Measurements from ENCODE around the gene PSMB5. TPM values are rescaled to one million over a fixed set of nuclear protein-coding genes. Genes with fewer than 3 reads are reported as not detected.

PSMB5 gene
- total and polyA plus RNA-seq, 3 experiments from 2014 or later = 37.1 to 198 (median 186) TPM

DNA sequence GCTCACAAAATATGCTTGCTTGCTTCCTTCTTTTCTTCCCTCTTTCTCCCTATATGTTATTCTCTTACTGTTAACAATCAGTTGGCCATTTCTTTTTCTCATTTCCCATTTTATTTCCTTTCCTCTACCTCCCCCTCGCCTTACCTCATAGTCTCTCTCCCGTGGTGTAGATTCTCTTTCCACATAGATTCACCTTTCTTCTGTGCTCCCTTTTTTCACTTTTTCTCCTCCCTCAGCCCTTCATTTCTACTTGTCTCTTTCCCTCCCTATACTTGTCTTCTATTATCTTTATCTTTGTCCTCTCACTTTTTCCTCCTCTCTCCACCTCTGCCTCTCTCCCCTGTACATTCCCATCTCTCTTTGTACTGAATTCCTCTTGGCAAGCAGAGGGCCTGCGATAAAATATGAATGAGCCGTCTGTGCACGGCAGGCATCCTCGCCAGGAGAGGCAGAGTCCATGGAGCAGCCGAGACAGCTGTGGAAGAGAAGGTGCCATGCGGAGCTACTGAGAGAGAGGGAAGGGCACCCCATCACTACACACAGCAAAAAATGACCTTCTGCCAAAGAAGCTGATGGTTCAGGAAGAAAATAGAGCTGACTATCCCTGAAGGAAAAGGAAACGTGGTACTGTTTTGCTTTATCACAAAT, 36.9 kb downstream of the PSMB5 start:
- ChIA-PET CTCF (interaction anchor here (1.0 to 27.9 kb wide), 3 partner anchors 9 to 61 kb away, joined by 4 to 732 read pairs (median 34); partner anchors contain the start of gene CDH24), POLR2A (no interaction called here)
- no peak for DNase-seq
- H3K27me3 ChIP-seq (ENCODE audit: insufficient read depth, low read length, poor library complexity, severe bottlenecking) = no peaks in the 10 kb centered on the region
- H3K4me3 ChIP-seq (ENCODE audit: low read length) = no peak overlapping the region
- H3K9me3 ChIP-seq (ENCODE audit: low read length) = no peaks in the 10 kb centered on the region
- peaks cover 0 to 5% (median 0%) of the 10 kb centered on the region in 3 donors for H3K4me1 Mint-ChIP-seq
- peaks cover 0 to 12% (median 3%) of the 10 kb centered on the region in 3 donors for H3K36me3 Mint-ChIP-seq
- H3K27ac Mint-ChIP-seq = no peak overlapping the region
- H3K36me3 ChIP-seq (ENCODE audit: insufficient read depth, low read length) = no peaks in the 10 kb centered on the region
- no peaks in the 10 kb centered on the region for H3K4me1 ChIP-seq (ENCODE audit: insufficient read depth, low read length)
- H3K4me3 Mint-ChIP-seq = no peak overlapping the region
- no peak overlapping the region for H3K27ac ChIP-seq (ENCODE audit: low read depth, low read length)
- no peaks in the 10 kb centered on the region for H3K9me3 Mint-ChIP-seq
- H3K27me3 Mint-ChIP-seq = no peaks in the 10 kb centered on the region

DNA sequence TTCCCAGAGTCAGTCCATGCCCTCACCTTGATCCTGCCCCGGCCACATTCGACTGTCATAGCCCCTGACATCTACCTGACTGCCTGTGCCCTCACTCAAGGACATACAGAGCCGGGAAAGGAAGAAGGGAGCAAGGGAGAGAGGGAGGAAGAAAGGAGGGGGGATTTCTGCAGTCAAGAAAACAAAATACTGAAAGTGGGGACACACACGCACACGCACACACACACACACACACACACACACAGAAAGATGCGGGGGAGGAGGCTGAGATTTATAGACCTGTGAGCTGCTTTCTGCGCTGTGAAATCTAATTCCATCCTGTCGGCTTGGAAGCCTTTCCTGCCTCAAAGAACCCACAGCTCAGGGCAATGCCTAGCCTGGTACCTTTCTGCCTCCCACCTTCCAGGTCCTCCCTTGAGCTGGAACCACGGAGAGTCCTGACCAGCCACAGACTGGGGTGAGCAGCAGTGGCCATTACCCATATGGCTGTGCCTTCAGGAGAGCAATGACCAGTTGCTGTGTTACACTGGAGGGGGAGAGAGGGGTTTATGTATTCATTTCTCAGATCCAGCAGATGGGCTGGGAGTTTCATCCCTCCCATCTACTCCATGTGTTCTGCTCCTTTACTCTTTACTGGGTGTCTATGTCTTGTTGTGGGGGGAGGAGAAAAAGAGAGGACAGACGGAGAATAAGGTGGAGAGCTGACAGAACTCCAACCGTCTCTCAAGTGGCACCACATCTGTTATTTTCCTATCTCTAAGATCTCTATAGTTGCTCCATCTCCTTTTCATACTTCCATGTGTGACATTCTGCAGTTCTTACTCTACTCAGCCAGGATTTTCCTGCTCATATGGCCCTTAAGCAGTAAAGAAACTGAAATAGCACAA, 37.7 kb downstream of the PSMB5 start:
- H3K27me3 ChIP-seq (ENCODE audit: insufficient read depth, low read length, poor library complexity, severe bottlenecking) = no peaks in the 10 kb centered on the region
- DNase-seq = no peak
- no peaks in the 10 kb centered on the region for H3K36me3 ChIP-seq (ENCODE audit: insufficient read depth, low read length)
- Mint-ChIP-seq H3K9me3 (no peaks in the 10 kb centered on the region), H3K36me3 (peaks cover 0 to 12% (median 2%) of the 10 kb centered on the region in 3 donors), H3K4me1 (peaks cover 0 to 5% (median 0%) of the 10 kb centered on the region in 3 donors), H3K4me3 (no peak overlapping the region), H3K27me3 (no peaks in the 10 kb centered on the region), H3K27ac (no peak overlapping the region)
- no peak overlapping the region for H3K4me3 ChIP-seq (ENCODE audit: low read length)
- H3K4me1 ChIP-seq (ENCODE audit: insufficient read depth, low read length) = no peaks in the 10 kb centered on the region
- H3K9me3 ChIP-seq (ENCODE audit: low read length) = no peaks in the 10 kb centered on the region
- POLR2A ChIA-PET = no interaction called here
- no peak overlapping the region for H3K27ac ChIP-seq (ENCODE audit: low read depth, low read length)
- CTCF ChIA-PET = interaction anchor here (1.4 to 27.9 kb wide), 4 partner anchors 10 to 62 kb away, joined by 3 to 732 read pairs (median 30); partner anchors contain the start of gene CDH24

DNA sequence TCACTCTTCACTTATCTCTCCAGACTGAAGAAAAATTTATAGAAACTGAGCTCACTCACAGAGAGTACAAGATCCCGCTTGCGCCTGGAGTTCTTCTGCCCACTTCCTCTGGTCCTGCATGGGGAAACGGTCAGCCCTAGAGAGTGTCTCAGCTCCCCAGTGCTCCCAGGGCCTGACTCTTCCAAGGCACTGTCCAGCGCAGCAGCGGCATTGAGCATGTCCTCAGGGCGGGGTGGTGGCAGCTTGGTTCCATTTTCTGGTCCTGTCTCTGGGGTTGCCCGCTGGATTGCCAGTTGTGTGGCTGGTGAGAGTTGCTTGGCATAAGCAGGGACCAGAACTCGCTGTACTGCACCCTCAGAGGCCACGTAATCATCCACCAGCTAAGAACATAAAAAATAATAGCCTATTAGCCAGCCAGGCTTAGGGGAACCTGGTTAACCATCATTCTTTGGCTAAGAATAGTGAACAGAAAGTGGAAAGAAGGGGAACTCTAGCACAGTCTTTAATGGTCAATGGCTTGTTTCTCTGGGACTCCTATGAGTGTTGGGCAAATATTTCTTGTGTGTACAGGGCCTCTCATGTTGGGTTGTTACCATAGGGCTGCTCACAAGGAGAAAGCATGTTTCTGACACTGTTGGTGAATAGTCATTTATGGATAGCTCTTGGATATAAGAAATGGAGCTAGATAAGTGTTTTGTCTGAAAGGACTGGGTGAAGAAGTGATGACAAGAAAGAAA, 38.6 kb downstream of the PSMB5 start:
- H3K36me3 ChIP-seq (ENCODE audit: insufficient read depth, low read length) = no peaks in the 10 kb centered on the region
- H3K4me1 ChIP-seq (ENCODE audit: insufficient read depth, low read length) = no peaks in the 10 kb centered on the region
- no peaks in the 10 kb centered on the region for H3K27me3 ChIP-seq (ENCODE audit: insufficient read depth, low read length, poor library complexity, severe bottlenecking)
- no peak overlapping the region for H3K4me3 ChIP-seq (ENCODE audit: low read length)
- DNase-seq = no peak
- ChIA-PET POLR2A (no interaction called here), CTCF (interaction anchor here (0.8 to 27.9 kb wide), 11 partner anchors 8 to 124 kb away, joined by 3 to 732 read pairs (median 5); partner anchors contain the start of genes CDH24 and PRMT5)
- Mint-ChIP-seq H3K9me3 (no peaks in the 10 kb centered on the region), H3K27ac (no peak overlapping the region), H3K36me3 (peaks cover 0 to 13% (median 2%) of the 10 kb centered on the region in 3 donors), H3K27me3 (no peaks in the 10 kb centered on the region), H3K4me1 (peaks cover 0 to 5% (median 0%) of the 10 kb centered on the region in 3 donors), H3K4me3 (no peak overlapping the region)
- no peak overlapping the region for H3K27ac ChIP-seq (ENCODE audit: low read depth, low read length)
- H3K9me3 ChIP-seq (ENCODE audit: low read length) = no peaks in the 10 kb centered on the region

DNA sequence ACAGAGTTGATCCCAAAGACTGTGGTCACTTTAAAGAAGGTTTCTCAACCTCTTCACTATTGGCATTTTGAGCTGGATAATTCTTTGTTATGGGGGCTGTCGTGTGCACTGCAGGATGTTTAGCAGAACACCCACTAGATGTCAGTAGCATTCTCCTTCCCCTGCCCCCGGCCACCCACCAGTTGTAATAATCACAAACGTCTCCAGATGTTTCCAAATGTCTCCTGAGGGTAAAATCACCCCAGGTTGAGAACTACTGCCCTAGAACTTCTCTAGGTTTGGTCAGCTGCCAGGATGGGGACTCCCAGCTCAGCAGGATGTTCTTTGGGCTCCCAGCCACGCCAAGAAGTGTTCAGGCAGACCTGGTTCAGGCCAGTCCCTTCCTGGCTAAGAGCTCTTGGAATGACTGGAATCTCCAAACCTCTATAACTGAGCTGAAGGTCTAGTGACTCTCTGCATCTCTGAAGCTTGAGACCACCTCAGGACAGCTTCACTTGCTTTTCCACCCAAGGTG, 39.9 kb downstream of the PSMB5 start:
- no peaks in the 10 kb centered on the region for H3K36me3 ChIP-seq (ENCODE audit: insufficient read depth, low read length)
- Mint-ChIP-seq H3K36me3 (peaks cover 0 to 17% (median 2%) of the 10 kb centered on the region in 3 donors), H3K9me3 (no peaks in the 10 kb centered on the region), H3K4me3 (no peak overlapping the region), H3K27me3 (no peaks in the 10 kb centered on the region), H3K4me1 (peaks cover 0 to 5% (median 0%) of the 10 kb centered on the region in 3 donors), H3K27ac (peak overlapping the region in 1 of 8 donors; percentile 19)
- DNase-seq = peak in 2 of 5 donors; percentile 39 to 51
- H3K4me3 ChIP-seq (ENCODE audit: low read length) = no peak overlapping the region
- ChIA-PET POLR2A (interaction anchor here (0.5 to 1.3 kb wide), 4 partner anchors 8 to 82 kb away, joined by 4 to 5 read pairs (median 4); no protein-coding TSS in a partner anchor), CTCF (interaction anchor here (0.8 to 27.9 kb wide), 21 partner anchors 9 to 192 kb away, joined by 3 to 732 read pairs (median 4); partner anchors contain the start of genes AJUBA, CDH24, PRMT5 and PSMB5)
- H3K27ac ChIP-seq (ENCODE audit: low read depth, low read length) = no peak overlapping the region
- no peaks in the 10 kb centered on the region for H3K9me3 ChIP-seq (ENCODE audit: low read length)
- H3K4me1 ChIP-seq (ENCODE audit: insufficient read depth, low read length) = no peaks in the 10 kb centered on the region
- H3K27me3 ChIP-seq (ENCODE audit: insufficient read depth, low read length, poor library complexity, severe bottlenecking) = no peaks in the 10 kb centered on the region

- POLR2A ChIA-PET = no interaction called here
Observed at GRCh38 chr14:22993517-22993916, 41.2 kb downstream of the PSMB5 start.

GRCh38 chr14:22991852-22992251, 42.8 kb downstream of the PSMB5 start:
- Mint-ChIP-seq H3K4me1 (peaks cover 0 to 5% (median 0%) of the 10 kb centered on the region in 3 donors), H3K4me3 (no peak overlapping the region), H3K27me3 (no peaks in the 10 kb centered on the region), H3K27ac (no peak overlapping the region), H3K36me3 (peaks cover 0 to 32% (median 2%) of the 10 kb centered on the region in 3 donors), H3K9me3 (no peaks in the 10 kb centered on the region)
- Histone ChIP-seq H3K36me3 (ENCODE audit: insufficient read depth, low read length) (no peaks in the 10 kb centered on the region), H3K4me3 (ENCODE audit: low read length) (no peak overlapping the region), H3K4me1 (ENCODE audit: insufficient read depth, low read length) (no peaks in the 10 kb centered on the region), H3K9me3 (ENCODE audit: low read length) (no peaks in the 10 kb centered on the region), H3K27ac (ENCODE audit: low read depth, low read length) (no peak overlapping the region), H3K27me3 (ENCODE audit: insufficient read depth, low read length, poor library complexity, severe bottlenecking) (no peaks in the 10 kb centered on the region)
- POLR2A ChIA-PET = no interaction called here
- CTCF ChIA-PET = interaction anchor here (1.0 to 27.9 kb wide), 5 partner anchors 10 to 67 kb away, joined by 3 to 732 read pairs (median 8); partner anchors contain the start of gene CDH24
- DNase-seq = no peak

More at GRCh38 chr14:22993517-22993916, 41.2 kb downstream of the PSMB5 start:
- Histone ChIP-seq H3K9me3 (ENCODE audit: low read length) (no peaks in the 10 kb centered on the region), H3K4me1 (ENCODE audit: insufficient read depth, low read length) (no peaks in the 10 kb centered on the region), H3K4me3 (ENCODE audit: low read length) (no peak overlapping the region), H3K27me3 (ENCODE audit: insufficient read depth, low read length, poor library complexity, severe bottlenecking) (no peaks in the 10 kb centered on the region), H3K36me3 (ENCODE audit: insufficient read depth, low read length) (no peaks in the 10 kb centered on the region), H3K27ac (ENCODE audit: low read depth, low read length) (no peak overlapping the region)
- H3K27me3 Mint-ChIP-seq = no peaks in the 10 kb centered on the region
- no peak for DNase-seq
- peaks cover 0 to 27% (median 2%) of the 10 kb centered on the region in 3 donors for H3K36me3 Mint-ChIP-seq
- no peaks in the 10 kb centered on the region for H3K9me3 Mint-ChIP-seq
- H3K4me1 Mint-ChIP-seq = peaks cover 0 to 5% (median 0%) of the 10 kb centered on the region in 3 donors
- no peak overlapping the region for H3K27ac Mint-ChIP-seq
- CTCF ChIA-PET = interaction anchor here (0.7 to 27.9 kb wide), 10 partner anchors 8 to 83 kb away, joined by 3 to 732 read pairs (median 4); partner anchors contain the start of genes AJUBA and CDH24
- no peak overlapping the region for H3K4me3 Mint-ChIP-seq

DNA sequence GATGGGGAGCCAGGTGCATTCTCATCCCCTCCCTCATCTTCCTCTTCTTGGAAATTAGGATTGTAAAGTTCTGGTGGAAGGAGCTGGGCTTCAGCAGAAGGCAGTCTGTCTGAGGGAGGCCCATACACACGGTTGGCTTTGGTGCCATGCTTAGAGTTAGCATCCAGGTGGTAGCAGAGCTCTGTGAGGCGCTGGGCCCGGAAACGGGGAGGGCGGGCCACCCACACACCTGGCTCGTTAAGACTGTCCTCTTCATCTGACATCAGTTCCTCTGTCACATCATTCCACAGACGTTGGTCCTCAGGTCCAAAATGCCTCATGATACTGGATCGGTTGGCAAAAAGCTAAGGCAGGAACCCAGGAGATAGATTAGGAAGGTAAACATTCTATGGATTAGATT, 47.4 kb downstream of the PSMB5 start:
- POLR2A ChIA-PET = interaction anchor here (1.1 to 1.4 kb wide), 3 partner anchors 8 to 71 kb away, joined by 4 to 14 read pairs (median 6); no protein-coding TSS in a partner anchor
- Mint-ChIP-seq H3K27me3 (no peaks in the 10 kb centered on the region), H3K9me3 (no peaks in the 10 kb centered on the region), H3K4me1 (no peaks in the 10 kb centered on the region), H3K36me3 (peaks cover 0 to 26% (median 0%) of the 10 kb centered on the region in 3 donors), H3K4me3 (no peak overlapping the region), H3K27ac (no peak overlapping the region)
- DNase-seq = no peak
- no peaks in the 10 kb centered on the region for H3K9me3 ChIP-seq (ENCODE audit: low read length)
- no peaks in the 10 kb centered on the region for H3K36me3 ChIP-seq (ENCODE audit: insufficient read depth, low read length)
- no peaks in the 10 kb centered on the region for H3K27me3 ChIP-seq (ENCODE audit: insufficient read depth, low read length, poor library complexity, severe bottlenecking)
- peaks cover 6% of the 10 kb centered on the region for H3K4me1 ChIP-seq (ENCODE audit: insufficient read depth, low read length)
- no peak overlapping the region for H3K4me3 ChIP-seq (ENCODE audit: low read length)
- no peak overlapping the region for H3K27ac ChIP-seq (ENCODE audit: low read depth, low read length)
- CTCF ChIA-PET = interaction anchor here (1.1 to 27.9 kb wide), 26 partner anchors 9 to 415 kb away, joined by 3 to 732 read pairs (median 6); partner anchors contain the start of genes ABHD4, ACIN1, C14orf119 and CDH24
